SU-DHL-6 (cell line): Measurements from ENCODE around the gene SUGCT.

ENCODE experiments used
- EZH2phosphoT487 ChIP-seq: fragments of 200-600 bp; sonication (generic), shearing (Covaris generic); conservative IDR thresholded peaks from 2 replicates; pipeline ENCODE4 v1.6.1; 2018; ENCODE audit warnings: mild to moderate bottlenecking, antibody characterized with exemption, low read length, moderate library complexity, mixed read lengths
- TF ChIP-seq, protein P1 (sequence below): fragments of 200-600 bp; sonication (generic); IDR thresholded peaks from one replicate; pipeline ENCODE4 v1.5.1; 2017; ENCODE audit warnings: antibody characterized with exemption, mild to moderate bottlenecking, low read length, moderate library complexity; ENCODE audit not compliant: insufficient read depth, poor library complexity, severe bottlenecking

DNA sequence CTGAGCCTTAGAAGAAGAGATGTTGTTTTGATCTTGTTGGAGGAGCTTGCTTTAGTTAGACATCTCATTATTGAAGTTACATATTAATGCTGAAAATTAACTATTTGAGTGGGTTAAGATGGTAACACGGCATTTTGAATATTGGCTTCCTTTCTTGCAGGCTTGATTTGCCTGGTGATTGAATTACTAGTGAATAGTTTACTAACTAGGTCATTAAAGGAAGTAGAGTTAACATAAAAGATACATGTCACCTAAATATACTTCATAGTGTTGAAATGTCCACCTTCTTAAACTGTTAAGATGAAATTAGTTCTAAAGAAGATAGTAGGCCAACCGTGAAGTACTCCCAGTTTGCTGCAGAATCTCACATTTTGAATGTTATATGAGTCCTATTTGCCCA, 18.9 kb upstream of the SUGCT start:
- TF ChIP-seq, protein P1, sequence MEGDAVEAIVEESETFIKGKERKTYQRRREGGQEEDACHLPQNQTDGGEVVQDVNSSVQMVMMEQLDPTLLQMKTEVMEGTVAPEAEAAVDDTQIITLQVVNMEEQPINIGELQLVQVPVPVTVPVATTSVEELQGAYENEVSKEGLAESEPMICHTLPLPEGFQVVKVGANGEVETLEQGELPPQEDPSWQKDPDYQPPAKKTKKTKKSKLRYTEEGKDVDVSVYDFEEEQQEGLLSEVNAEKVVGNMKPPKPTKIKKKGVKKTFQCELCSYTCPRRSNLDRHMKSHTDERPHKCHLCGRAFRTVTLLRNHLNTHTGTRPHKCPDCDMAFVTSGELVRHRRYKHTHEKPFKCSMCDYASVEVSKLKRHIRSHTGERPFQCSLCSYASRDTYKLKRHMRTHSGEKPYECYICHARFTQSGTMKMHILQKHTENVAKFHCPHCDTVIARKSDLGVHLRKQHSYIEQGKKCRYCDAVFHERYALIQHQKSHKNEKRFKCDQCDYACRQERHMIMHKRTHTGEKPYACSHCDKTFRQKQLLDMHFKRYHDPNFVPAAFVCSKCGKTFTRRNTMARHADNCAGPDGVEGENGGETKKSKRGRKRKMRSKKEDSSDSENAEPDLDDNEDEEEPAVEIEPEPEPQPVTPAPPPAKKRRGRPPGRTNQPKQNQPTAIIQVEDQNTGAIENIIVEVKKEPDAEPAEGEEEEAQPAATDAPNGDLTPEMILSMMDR: no peak
- no peak for TF ChIP-seq EZH2phosphoT487
